H1 (cell line): ENCODE results near the gene SCYGR4. TPM values are rescaled to one million over a fixed set of nuclear protein-coding genes. Genes with fewer than 3 reads are reported as not detected.

Source experiments
- CTCF ChIA-PET: fragments of 300-600 bp; sonication (Branson Sonifier 250); formaldehyde crosslinking; loops from one replicate; lab custom pipeline; 2021; ENCODE audit not compliant: partially characterized antibody; lab: Charles Lee
- POLR2A ChIA-PET: fragments of 300-600 bp; sonication (Branson Sonifier 250); formaldehyde crosslinking; loops from one replicate; lab custom pipeline; 2021; ENCODE audit warnings: inconsistent platforms; ENCODE audit not compliant: partially characterized antibody; lab: Charles Lee
- DNase-seq, 2 experiments: peaks; one replicate each; pipeline versions ENCODE4 v3.0.0 to v3.0.0-alpha.2; 2010 to 2022; ENCODE audit warnings: low spot score in 2 of 2, low read depth in 1 of 2, mixed read lengths in 1 of 2
- FAIRE-seq: peaks from 2 replicates; lab custom pipeline; 2011; peaks lifted over from hg19 to GRCh38; lab: Jason Lieb, UNC
- H2AFZ ChIP-seq: 2 replicates; pipeline ENCODE4 v1.8.1; 2012; ENCODE audit warnings: low read length, inconsistent platforms
- H2AK5ac ChIP-seq: 2 replicates; pipeline ENCODE4 v1.6.1; 2013; ENCODE audit warnings: low read depth, low read length
- H2BK120ac ChIP-seq: replicated peaks from 2 replicates; pipeline ENCODE3; 2013; ENCODE audit warnings: low read depth, low read length, inconsistent platforms
- H2BK12ac ChIP-seq: 2 replicates; pipeline ENCODE4 v1.6.1; 2013; ENCODE audit warnings: low read depth, low read length
- H2BK15ac ChIP-seq: 2 replicates; pipeline ENCODE4 v1.6.1; 2013; ENCODE audit warnings: low read length
- H2BK20ac ChIP-seq: 2 replicates; pipeline ENCODE4 v1.6.1; 2013; ENCODE audit warnings: low read length
- H2BK5ac ChIP-seq: 2 replicates; pipeline ENCODE4 v1.6.1; 2013; ENCODE audit warnings: low read depth, low read length
- H3K14ac ChIP-seq: 2 replicates; pipeline ENCODE4 v1.6.1; 2013; ENCODE audit warnings: inconsistent platforms; ENCODE audit not compliant: insufficient read length
- H3K18ac ChIP-seq: 2 replicates; pipeline ENCODE4 v1.6.1; 2013; ENCODE audit warnings: low read length; ENCODE audit errors: extremely low read depth
- H3K23ac ChIP-seq: 2 replicates; pipeline ENCODE4 v1.6.1; 2013; ENCODE audit warnings: inconsistent platforms; ENCODE audit not compliant: insufficient read length
- H3K23me2 ChIP-seq: 2 replicates; pipeline ENCODE4 v1.6.1; 2013; ENCODE audit warnings: low read depth, low read length
- H3K27ac ChIP-seq: 2 replicates; pipeline ENCODE4 v1.6.1; 2011; ENCODE audit warnings: low read depth, low read length, inconsistent platforms
- H3K27me3 ChIP-seq, 4 experiments: replicated peaks in 1 of 4; 1 replicate in 1 of 4; 2 replicates in 3 of 4; pipeline versions ENCODE4 v1.6.1 to v1.8.1; 2011 to 2013; ENCODE audit warnings: low read length in 3 of 4, mild to moderate bottlenecking in 3 of 4, inconsistent platforms in 2 of 4, mixed read lengths in 2 of 4, moderate library complexity in 1 of 4; ENCODE audit not compliant: control insufficient read depth in 3 of 4, insufficient read depth in 3 of 4; ENCODE audit errors: extremely low read depth in 1 of 4
- H3K36me3 ChIP-seq, 4 experiments: 2 replicates each; pipeline versions ENCODE4 v1.6.1 to v1.8.1; 2011 to 2013; ENCODE audit warnings: mild to moderate bottlenecking in 4 of 4, low read length in 3 of 4, moderate library complexity in 2 of 4, control low read depth in 1 of 4, inconsistent platforms in 1 of 4; ENCODE audit not compliant: insufficient read depth in 4 of 4, control insufficient read depth in 2 of 4
- H3K4ac ChIP-seq: replicated peaks from 2 replicates; pipeline ENCODE3; 2013; ENCODE audit warnings: low read length, low read depth, mixed read lengths, inconsistent platforms; ENCODE audit not compliant: insufficient read length
- H3K4me1 ChIP-seq, 4 experiments: replicated peaks in 1 of 4; 1 replicate in 1 of 4; 2 replicates in 3 of 4; pipeline versions ENCODE4 v1.6.1 to v1.8.1; 2011 to 2013; ENCODE audit warnings: low read length in 3 of 4, inconsistent platforms in 2 of 4, mixed read lengths in 1 of 4; ENCODE audit not compliant: insufficient read depth in 4 of 4, control insufficient read depth in 3 of 4
- H3K4me2 ChIP-seq, 2 experiments: 2 replicates each; pipeline versions ENCODE4 v1.6.1 to v1.8.1; 2011 to 2013; ENCODE audit warnings: low read depth in 2 of 2, low read length in 2 of 2, control low read depth in 1 of 2, inconsistent platforms in 1 of 2, mild to moderate bottlenecking in 1 of 2; ENCODE audit not compliant: insufficient read depth in 1 of 2
- H3K4me3 ChIP-seq, 4 experiments: fragments of 200-600, 300-600 bp in 1 of 4; sonication (generic), shearing (Covaris generic), sonication (Bioruptor Twin) in 1 of 4; 2 replicates each; pipeline versions ENCODE4 v1.5.1 to v1.8.1; 2011 to 2016; ENCODE audit warnings: low read length in 4 of 4, low read depth in 3 of 4, control low read depth in 2 of 4, inconsistent platforms in 2 of 4, mild to moderate bottlenecking in 2 of 4, mixed read lengths in 1 of 4, moderate library complexity in 1 of 4; ENCODE audit not compliant: insufficient read depth in 2 of 4; ENCODE audit errors: extremely low read depth in 1 of 4
- H3K56ac ChIP-seq: replicated peaks from 2 replicates; pipeline ENCODE3; 2013; ENCODE audit warnings: low read depth, mild to moderate bottlenecking, mixed read lengths, low read length, inconsistent platforms; ENCODE audit not compliant: insufficient read length
- H3K79me1 ChIP-seq: 2 replicates; pipeline ENCODE4 v1.6.1; 2013; ENCODE audit warnings: low read depth, low read length, control low read depth
- H3K79me2 ChIP-seq, 2 experiments: 2 replicates each; pipeline versions ENCODE4 v1.6.1 to v1.8.1; 2012 to 2013; ENCODE audit warnings: low read length in 2 of 2, mild to moderate bottlenecking in 2 of 2, inconsistent platforms in 1 of 2; ENCODE audit not compliant: insufficient read depth in 2 of 2, control insufficient read depth in 1 of 2
- H3K9ac ChIP-seq, 4 experiments: replicated peaks in 1 of 4; 1 replicate in 1 of 4; 2 replicates in 3 of 4; pipeline versions ENCODE4 v1.6.1 to v1.8.1; 2011 to 2013; ENCODE audit warnings: low read depth in 3 of 4, low read length in 3 of 4, control low read depth in 2 of 4, mild to moderate bottlenecking in 2 of 4, moderate library complexity in 2 of 4, inconsistent platforms in 1 of 4; ENCODE audit errors: extremely low read depth in 1 of 4
- H3K9me3 ChIP-seq, 2 experiments: 2 replicates each; pipeline versions ENCODE4 v1.6.1 to v1.8.1; 2012 to 2013; ENCODE audit warnings: mild to moderate bottlenecking in 2 of 2, moderate library complexity in 2 of 2, control low read depth in 1 of 2, inconsistent platforms in 1 of 2, low read depth in 1 of 2, low read length in 1 of 2, mixed read lengths in 1 of 2; ENCODE audit not compliant: insufficient read depth in 2 of 2
- H4K20me1 ChIP-seq, 2 experiments: replicated peaks in 1 of 2; 2 replicates each; pipeline versions ENCODE3 to v1.8.1; 2011 to 2013; ENCODE audit warnings: inconsistent platforms in 2 of 2, low read length in 2 of 2, mild to moderate bottlenecking in 1 of 2; ENCODE audit not compliant: insufficient read depth in 2 of 2, control insufficient read depth in 1 of 2
- H4K5ac ChIP-seq: 2 replicates; pipeline ENCODE4 v1.6.1; 2013; ENCODE audit warnings: low read length, low read depth, mixed read lengths, inconsistent platforms; ENCODE audit not compliant: insufficient read length
- H4K8ac ChIP-seq: 2 replicates; pipeline ENCODE4 v1.8.0; 2013; ENCODE audit warnings: mild to moderate bottlenecking, moderate library complexity, low read length, inconsistent platforms; ENCODE audit not compliant: insufficient read depth; ENCODE audit errors: extremely low read depth
- H4K91ac ChIP-seq: replicated peaks from 2 replicates; pipeline ENCODE3; 2013; ENCODE audit warnings: low read length, mixed read lengths, inconsistent platforms; ENCODE audit not compliant: insufficient read length
- WGBS, 2 experiments: shearing (Covaris generic) in 1 of 2; methylation state at CpG; one replicate each; pipeline versions ENCODE4 v1.1.6 to v1.1.7; 2013 to 2015; ENCODE audit warnings: low lambda C conversion rate in 2 of 2, mixed read lengths in 2 of 2, inconsistent platforms in 1 of 2, low coverage in 1 of 2, missing lambda C conversion rate in 1 of 2; ENCODE audit not compliant: insufficient replicate concordance in 2 of 2, insufficient coverage in 1 of 2, insufficient read length in 1 of 2; ENCODE audit errors: extremely low coverage in 1 of 2, missing lambda C conversion rate in 1 of 2; 5-methylcytosine and 5-hydroxymethylcytosine counted together
- polyA plus RNA-seq, 7 experiments: library from polyadenylated mRNA; depleted of rRNA in 3 of 7; stranded (reverse) in 5 of 7; unstranded in 2 of 7; fragments of >200 nt in 5 of 7; fragments of 200-250 nt in 2 of 7; gene quantifications; 1 replicate in 5 of 7; 2 replicates in 1 of 7; 4 replicates in 1 of 7; pipeline versions ENCODE4 v1.2.1 to v1.2.3, GENCODE V29; 2011 to 2013; ENCODE audit warnings: missing spikeins in 2 of 7, mixed read lengths in 2 of 7
- total RNA-seq: library from RNA; stranded (reverse); fragmentation: NEBNext Ultra II Directional; extraction: Animal tissue kit (Norgen Biotek cat#: 25700); gene quantifications from 2 replicates; pipeline ENCODE4 v1.2.1, GENCODE V29; 2021

The SCYGR4 gene
- total and polyA plus RNA-seq, 2 of the 8 experiments (the other 6 are each of a cell fraction or from before 2014, with no cell fraction given) = not detected

DNA sequence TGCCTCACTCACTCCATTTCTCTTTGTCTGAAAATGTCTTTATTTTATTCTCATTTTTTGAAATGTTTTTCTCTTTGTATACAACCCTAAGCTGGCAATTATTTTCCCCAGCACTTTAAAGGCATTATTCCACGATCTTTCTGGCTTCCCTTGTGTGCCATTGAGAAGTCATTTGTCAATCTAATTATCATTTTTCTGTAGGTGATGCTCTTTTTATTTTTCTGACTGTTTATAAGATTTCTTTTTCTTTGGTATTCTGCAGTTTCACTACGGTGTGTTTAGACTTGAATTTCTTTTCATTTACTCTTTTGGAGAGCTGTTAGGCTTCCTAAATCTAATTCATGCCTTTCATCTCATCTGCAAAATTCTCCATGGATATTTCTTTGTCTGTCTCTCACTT, 8.1 kb downstream of the SCYGR4 start:
- Histone ChIP-seq H4K8ac (no peak overlapping the region), H2BK15ac (no peak overlapping the region), H4K91ac (no peak overlapping the region), H3K9ac (no peak overlapping the region), H3K36me3 (no peaks in the 10 kb centered on the region), H3K27me3 (no peaks in the 10 kb centered on the region), H3K4me3 (no peak overlapping the region), H3K23me2 (no peaks in the 10 kb centered on the region; the same call in 1 of the 2 replicates), H4K5ac (no peak overlapping the region), H2BK12ac (no peak overlapping the region), H2AK5ac (no peak overlapping the region), H3K4me1 (no peaks in the 10 kb centered on the region; a peak in 1 of 7 replicates), H3K56ac (no peak overlapping the region), H3K23ac (no peak overlapping the region), H3K79me1 (no peaks in the 10 kb centered on the region; the same call in 1 of the 2 replicates), H4K20me1 (no peaks in the 10 kb centered on the region), H3K27ac (no peak overlapping the region), H3K79me2 (no peaks in the 10 kb centered on the region), H2BK20ac (no peak overlapping the region), H2BK120ac (no peak overlapping the region), H3K4ac (no peak overlapping the region), H2AFZ (no peak overlapping the region), H2BK5ac (no peak overlapping the region), H3K18ac (no peak overlapping the region), H3K4me2 (no peak overlapping the region), H3K14ac (no peak overlapping the region), H3K9me3 (no peaks in the 10 kb centered on the region)
- FAIRE-seq = no peak
- POLR2A ChIA-PET = no interaction called here
- no peak for DNase-seq
- WGBS, 2 experiments = 87% methylated on average over 2 of the region's 2 CpGs; no CpG with 5 or more reads in 1 of the 2 experiments
- CTCF ChIA-PET = interaction anchor here (0.5 to 1.2 kb wide), 2 partner anchors 32 to 243 kb away, joined by 4 to 5 read pairs; no protein-coding TSS in a partner anchor
